ENCODE results near the gene SRSF2. TPM values are rescaled to one million over a fixed set of nuclear protein-coding genes. Genes with fewer than 3 reads are reported as not detected.

SRSF2 gene
- total RNA-seq, 4 donors from 2014 or later, result 185 to 403 (median 242) TPM

GRCh38 chr17:76772842-76773525 is 35.9 kb upstream of the SRSF2 start:
- Histone ChIP-seq H3K27ac (peak overlapping the region in 1 of 4 donors; percentile 15), H3K4me3 (no peak overlapping the region), H3K36me3 (peaks cover 0 to 71% (median 0%) of the 10 kb centered on the region in 3 donors), H3K27me3 (no peaks in the 10 kb centered on the region), H3K9me3 (no peaks in the 10 kb centered on the region), H3K4me1 (no peaks in the 10 kb centered on the region)
- no peak for DNase-seq
- TF ChIP-seq, protein P1, sequence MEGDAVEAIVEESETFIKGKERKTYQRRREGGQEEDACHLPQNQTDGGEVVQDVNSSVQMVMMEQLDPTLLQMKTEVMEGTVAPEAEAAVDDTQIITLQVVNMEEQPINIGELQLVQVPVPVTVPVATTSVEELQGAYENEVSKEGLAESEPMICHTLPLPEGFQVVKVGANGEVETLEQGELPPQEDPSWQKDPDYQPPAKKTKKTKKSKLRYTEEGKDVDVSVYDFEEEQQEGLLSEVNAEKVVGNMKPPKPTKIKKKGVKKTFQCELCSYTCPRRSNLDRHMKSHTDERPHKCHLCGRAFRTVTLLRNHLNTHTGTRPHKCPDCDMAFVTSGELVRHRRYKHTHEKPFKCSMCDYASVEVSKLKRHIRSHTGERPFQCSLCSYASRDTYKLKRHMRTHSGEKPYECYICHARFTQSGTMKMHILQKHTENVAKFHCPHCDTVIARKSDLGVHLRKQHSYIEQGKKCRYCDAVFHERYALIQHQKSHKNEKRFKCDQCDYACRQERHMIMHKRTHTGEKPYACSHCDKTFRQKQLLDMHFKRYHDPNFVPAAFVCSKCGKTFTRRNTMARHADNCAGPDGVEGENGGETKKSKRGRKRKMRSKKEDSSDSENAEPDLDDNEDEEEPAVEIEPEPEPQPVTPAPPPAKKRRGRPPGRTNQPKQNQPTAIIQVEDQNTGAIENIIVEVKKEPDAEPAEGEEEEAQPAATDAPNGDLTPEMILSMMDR (IDR thresholded peaks at IDR 0.05), result no peak
- no peak for TF ChIP-seq POLR2A (IDR thresholded peaks at IDR 0.05)

DNA sequence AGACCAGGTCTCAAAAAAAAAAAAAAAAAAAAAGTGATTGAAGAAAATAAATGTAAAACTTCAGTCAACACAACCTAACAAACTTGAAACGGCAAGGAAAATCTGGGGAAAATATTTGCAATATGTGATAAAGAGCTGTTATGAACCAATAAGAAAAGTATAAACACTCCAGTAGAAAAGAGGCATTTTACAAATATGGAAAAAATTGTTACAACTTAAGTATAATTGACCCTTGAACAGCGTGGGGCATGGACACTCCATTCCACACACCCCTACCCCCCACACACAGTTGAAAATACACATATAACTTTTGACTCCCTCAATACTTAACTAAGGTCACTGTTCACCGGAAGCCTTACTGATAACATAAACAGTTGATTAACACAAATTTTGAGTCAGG is 21.4 kb upstream of the SRSF2 start:
- Histone ChIP-seq H3K36me3 (peaks cover 0 to 37% (median 0%) of the 10 kb centered on the region in 3 donors), H3K27me3 (no peaks in the 10 kb centered on the region), H3K9me3 (no peaks in the 10 kb centered on the region), H3K4me3 (no peak overlapping the region), H3K27ac (no peak overlapping the region), H3K4me1 (no peaks in the 10 kb centered on the region)
- no peak for TF ChIP-seq POLR2A (IDR thresholded peaks at IDR 0.05)
- TF ChIP-seq, protein P1 (IDR thresholded peaks at IDR 0.05), result no peak
- no peak for DNase-seq

DNA sequence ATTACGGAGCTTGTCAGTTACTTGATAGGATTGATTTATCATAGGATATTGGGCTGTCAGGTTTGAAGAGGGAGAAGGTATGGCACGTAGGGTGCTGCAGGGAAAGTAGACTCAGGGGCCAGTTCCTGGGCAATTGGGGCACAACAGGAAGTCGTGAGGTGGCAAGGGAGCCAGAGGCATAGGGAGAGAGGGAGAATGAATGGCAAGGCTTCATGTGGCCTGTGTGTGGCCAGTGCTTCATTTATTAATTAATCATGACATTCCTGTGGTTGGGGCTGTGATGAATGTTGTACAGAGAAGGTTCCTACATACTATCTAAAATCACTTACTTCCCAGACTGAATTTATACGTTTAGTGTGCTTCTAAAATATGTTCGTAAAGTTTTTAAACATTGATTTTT is 20.1 kb upstream of the SRSF2 start:
- Histone ChIP-seq H3K4me1 (no peaks in the 10 kb centered on the region), H3K36me3 (peaks cover 0 to 33% (median 0%) of the 10 kb centered on the region in 3 donors), H3K27me3 (no peaks in the 10 kb centered on the region), H3K4me3 (no peak overlapping the region), H3K9me3 (no peaks in the 10 kb centered on the region), H3K27ac (no peak overlapping the region)
- TF ChIP-seq, protein P1 (IDR thresholded peaks at IDR 0.05), result no peak
- no peak for TF ChIP-seq POLR2A (IDR thresholded peaks at IDR 0.05)
- DNase-seq, result no peak

- Histone ChIP-seq H3K9me3 (no peaks in the 10 kb centered on the region), H3K4me3 (no peak overlapping the region), H3K4me1 (no peaks in the 10 kb centered on the region), H3K27ac (no peak overlapping the region), H3K27me3 (no peaks in the 10 kb centered on the region), H3K36me3 (peaks cover 0 to 33% (median 0%) of the 10 kb centered on the region in 3 donors)
- no peak for TF ChIP-seq POLR2A (IDR thresholded peaks at IDR 0.05)
- TF ChIP-seq, protein P1 (IDR thresholded peaks at IDR 0.05), result no peak
- no peak for DNase-seq
Measured at GRCh38 chr17:76755285-76755684, 18.2 kb upstream of the SRSF2 start.

DNA sequence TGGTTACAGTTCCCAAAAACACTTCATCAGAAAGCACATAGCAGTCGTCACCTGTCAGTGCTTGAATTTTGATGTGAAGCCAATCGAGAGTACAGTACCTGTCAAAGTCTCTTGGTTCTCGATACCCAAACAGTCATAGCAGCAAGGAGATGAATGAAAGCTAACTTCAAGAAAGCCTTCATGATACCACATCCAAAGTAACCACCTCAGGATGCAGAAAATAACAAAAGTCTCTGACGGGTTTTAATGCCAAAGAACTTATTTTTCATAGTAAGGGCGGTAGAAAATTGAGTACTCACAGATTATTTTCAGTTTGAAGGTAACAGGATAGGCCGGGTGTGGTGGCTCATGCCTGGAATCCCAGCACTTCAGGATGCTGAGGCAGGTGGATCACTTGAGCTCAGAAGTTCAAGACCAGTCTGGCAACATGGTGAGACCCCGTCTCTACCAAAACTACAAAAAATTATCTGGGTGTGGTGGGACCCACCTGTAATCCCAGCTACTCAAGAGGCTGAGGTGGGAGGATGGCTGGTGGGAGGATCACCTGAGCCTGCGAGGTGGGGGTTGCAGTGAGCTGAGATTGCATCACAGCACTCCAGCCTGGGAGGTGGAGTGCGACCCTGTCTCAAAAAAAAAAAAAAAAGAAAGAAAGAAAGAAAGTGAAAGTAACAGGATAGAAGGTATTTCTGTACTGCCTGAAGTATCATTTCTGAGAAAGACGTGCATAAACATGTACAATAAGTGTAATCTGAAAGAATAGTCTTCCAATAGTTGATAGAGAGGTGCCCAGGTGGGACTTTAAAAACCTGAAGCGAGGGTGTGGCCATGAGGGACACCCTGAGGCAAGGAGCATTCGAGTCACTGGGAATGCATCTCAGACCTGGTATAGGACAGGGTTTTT is 16.2 kb upstream of the SRSF2 start:
- peaks cover 0 to 28% (median 0%) of the 10 kb centered on the region in 3 donors for H3K36me3 ChIP-seq
- no peak for DNase-seq
- H3K4me3 ChIP-seq, result no peak overlapping the region
- H3K4me1 ChIP-seq, result no peaks in the 10 kb centered on the region
- TF ChIP-seq POLR2A (IDR thresholded peaks at IDR 0.05), result no peak
- TF ChIP-seq, protein P1 (IDR thresholded peaks at IDR 0.05), result no peak
- H3K9me3 ChIP-seq, result no peaks in the 10 kb centered on the region
- peak overlapping the region in 3 of 4 donors; percentile 19 to 50 (median 38) for H3K27ac ChIP-seq
- H3K27me3 ChIP-seq, result no peaks in the 10 kb centered on the region

All from Peyer's patch (tissue), 4 donors.